GM19239 (cell line): ENCODE data around the gene TSC22D1.
"Not testable (repeated sequence)": the region's sequence is repeated elsewhere in the genome, so short reads cannot be mapped to it uniquely, and the experiment has no call there.

Source experiments
- DNase-seq: peaks from one replicate; pipeline ENCODE4 v3.0.0; 2011; ENCODE audit warnings: low spot score; ENCODE audit not compliant: insufficient read length
- FAIRE-seq: peaks from 2 replicates; lab custom pipeline; 2011; peaks lifted over from hg19 to GRCh38; lab: Jason Lieb, UNC

The TSC22D1 gene

DNA sequence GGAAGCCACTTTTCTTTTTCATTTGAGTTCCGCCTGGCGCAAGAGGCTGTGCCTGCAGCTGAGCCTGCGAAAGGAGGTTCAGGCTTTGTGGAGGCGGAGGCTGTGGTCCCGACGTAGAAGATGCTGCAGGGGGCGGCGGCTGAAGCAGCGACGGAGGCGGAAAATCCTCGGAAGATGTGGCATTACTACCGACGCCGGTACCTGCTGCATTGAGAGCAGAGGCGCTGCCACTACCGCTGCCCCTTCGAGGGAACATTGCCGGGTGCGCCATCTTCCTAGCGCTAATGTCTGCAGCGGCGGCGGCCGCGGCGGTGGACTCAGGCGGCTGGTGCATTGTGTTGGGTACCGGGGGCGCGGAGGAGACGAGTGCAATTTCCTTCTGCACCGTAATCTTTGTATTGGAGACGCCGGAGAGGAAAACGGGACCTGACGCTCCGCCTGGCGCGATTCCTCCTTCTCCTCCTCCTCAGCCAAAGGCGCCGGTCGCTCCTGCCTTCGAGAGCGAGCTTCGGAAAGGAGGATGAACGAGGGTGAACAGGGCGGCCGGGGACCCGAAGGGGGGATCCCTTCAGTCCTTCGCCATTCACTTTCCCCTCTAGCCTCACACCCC is at the start of gene TSC22D1:
Gene TSC22D1 (minus strand): TSS at position 590 of the 610 bp plus-strand sequence. CDS start 256 bp downstream, at position 334.
- FAIRE-seq (no peak), DNase-seq (no peak)

DNA sequence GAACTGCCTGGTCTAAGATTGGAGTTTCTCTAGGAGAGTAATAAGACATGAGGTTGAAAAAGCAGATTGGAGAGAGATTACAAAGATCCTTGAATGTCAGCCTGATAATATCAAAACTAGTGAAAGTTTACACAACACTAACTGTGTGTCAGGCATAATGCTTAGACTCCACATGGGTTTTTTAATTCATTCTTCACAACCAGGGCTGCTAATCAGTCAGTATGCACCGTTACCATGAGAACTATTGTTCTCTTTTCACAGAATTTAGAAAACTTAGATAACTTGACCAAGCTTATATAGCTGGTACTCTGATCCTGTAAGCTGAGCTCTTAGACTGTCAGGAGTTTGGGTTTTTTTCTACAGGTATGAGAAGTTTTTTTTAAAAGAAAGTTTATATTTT is 46.6 kb upstream of the TSC22D1 start:
- DNase-seq: no peak
- FAIRE-seq: no peak

GRCh38 chr13:44622261-44622660 is 46.1 kb upstream of the TSC22D1 start:
- FAIRE-seq (no peak), DNase-seq (no peak)

DNA sequence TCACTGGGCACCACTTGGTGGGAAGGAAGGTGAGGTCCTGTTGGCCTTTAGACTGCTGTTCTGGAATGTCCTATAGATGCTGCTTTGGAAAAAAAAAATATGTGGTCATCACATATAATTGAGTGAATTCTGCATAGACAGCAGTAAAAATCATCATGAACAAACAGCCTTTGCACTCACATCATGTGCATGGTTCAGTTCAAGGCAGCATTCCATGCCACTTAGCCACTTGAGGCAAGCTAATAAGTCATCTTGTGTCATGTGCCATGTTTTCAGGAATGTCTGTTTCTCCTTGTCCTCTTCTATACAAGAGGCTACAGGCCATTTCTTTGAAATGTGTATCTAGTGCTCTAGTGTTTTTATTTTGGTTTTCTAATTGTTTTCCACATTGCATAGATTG is 43.9 kb upstream of the TSC22D1 start:
- FAIRE-seq (no peak), DNase-seq (no peak)

DNA sequence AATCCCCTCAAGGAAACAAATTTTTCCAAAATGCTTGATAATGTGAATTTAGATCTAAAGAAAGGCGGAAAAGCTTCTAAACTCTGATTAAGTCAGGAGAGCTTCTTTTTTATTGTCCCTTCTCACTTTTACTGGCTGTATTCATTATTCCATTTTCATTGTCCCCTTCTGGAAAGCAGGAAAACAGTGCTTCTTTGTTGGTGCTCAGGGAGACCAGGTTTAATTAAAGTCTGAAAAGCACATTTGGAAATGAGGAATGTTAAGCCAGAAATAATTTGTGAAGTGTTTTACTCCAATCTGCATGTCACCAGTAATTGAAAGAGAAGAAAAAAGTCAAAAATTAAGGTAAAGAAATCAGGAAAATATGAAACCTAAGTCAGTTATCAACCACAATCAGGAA is 43.5 kb upstream of the TSC22D1 start:
- FAIRE-seq: no peak
- no peak for DNase-seq

DNA sequence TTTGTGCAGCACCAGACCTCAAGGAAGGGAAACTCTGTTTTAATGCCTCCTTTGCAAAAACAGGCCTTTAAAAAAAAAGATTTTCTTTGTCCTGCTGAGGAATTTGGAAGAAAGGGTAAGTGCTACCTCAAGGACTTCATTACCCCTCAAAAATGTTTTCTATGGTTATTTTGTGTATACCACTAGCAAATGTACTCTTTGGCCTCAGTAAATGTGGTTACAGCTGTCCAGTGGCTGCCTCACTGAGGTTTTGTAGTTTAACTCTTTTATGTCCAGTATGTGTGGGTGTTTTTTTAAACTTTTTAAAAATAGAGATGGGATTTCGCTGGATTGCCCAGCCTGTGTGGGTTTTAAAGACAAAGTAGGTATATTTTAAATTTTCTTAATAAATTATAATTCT is 42.2 kb upstream of the TSC22D1 start:
- FAIRE-seq (no peak), DNase-seq (no peak)

- no peak for DNase-seq
- FAIRE-seq: no peak
Measured at GRCh38 chr13:44617648-44618047, 41.5 kb upstream of the TSC22D1 start.

DNA sequence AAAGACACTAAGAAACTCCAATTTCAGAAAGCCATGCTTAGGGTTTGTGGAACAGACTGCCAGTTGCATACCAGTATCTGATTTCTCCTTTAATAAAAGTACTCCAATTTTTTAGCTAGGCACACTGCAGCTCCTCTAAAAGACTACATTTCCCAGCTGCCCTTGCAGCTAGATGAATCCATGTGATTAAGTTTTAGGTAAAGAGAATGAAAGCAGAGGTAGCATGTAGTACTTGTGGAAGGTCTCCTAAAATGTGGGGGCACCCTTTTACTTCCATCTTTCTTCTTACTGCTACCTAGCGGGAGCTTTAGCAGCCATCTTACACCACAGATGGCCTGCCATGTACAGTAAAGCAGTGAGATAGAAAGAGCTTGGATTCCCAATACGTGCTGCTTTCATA is 33.0 kb upstream of the TSC22D1 start:
- peak; percentile 11 for FAIRE-seq
- DNase-seq: no peak

DNA sequence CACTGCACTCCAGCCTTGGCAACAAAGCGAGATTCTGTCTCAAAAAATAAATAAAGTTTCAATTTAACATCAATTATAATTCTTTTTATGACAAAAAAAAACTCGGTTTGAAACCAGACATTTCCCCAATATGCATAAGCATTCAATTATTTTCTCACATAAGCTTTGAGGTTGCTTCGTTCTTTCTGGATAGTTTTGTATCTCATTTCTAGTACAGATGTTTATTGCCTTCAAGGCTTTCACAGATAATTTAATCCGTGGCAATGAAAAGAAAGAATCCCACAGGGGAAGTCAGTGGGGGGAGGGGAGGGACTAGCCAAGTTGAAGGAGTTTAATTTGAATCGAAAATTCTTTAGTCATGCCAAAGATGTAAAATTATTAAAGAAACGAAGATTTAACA is 29.6 kb upstream of the TSC22D1 start:
- DNase-seq (no peak), FAIRE-seq (no peak)

DNA sequence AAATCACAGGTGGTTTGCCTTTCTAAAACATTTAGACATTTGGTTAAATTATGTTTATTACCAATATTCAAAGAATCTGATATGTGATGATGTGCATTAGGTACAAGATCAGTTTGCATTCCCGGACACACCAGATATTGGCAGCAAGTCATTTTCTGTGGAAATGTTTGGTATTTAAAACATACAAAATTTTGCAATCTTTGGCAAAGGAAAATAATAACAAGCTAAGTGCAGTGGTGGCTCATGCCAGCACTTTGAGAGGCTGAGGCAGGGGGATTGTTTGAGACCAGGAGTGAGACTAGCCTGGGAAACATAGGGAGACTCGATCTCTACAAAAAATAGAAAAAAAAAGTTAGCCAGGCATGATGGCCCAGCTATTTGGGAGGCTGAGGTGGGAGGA is 29.1 kb upstream of the TSC22D1 start:
- FAIRE-seq: no peak
- DNase-seq: no peak

GRCh38 chr13:44601586-44601985 is 25.5 kb upstream of the TSC22D1 start:
- DNase-seq (no peak), FAIRE-seq (no peak)

- DNase-seq, FAIRE-seq: not testable (repeated sequence)
Measured at GRCh38 chr13:44593861-44594592, 17.9 kb upstream of the TSC22D1 start.

- no peak for DNase-seq
- no peak for FAIRE-seq
Measured at GRCh38 chr13:44592216-44592847, 16.2 kb upstream of the TSC22D1 start.

GRCh38 chr13:44591316-44591715 is 15.2 kb upstream of the TSC22D1 start:
- DNase-seq: no peak
- no peak for FAIRE-seq

GRCh38 chr13:44583137-44583536 is 7.0 kb upstream of the TSC22D1 start:
- FAIRE-seq: no peak

DNA sequence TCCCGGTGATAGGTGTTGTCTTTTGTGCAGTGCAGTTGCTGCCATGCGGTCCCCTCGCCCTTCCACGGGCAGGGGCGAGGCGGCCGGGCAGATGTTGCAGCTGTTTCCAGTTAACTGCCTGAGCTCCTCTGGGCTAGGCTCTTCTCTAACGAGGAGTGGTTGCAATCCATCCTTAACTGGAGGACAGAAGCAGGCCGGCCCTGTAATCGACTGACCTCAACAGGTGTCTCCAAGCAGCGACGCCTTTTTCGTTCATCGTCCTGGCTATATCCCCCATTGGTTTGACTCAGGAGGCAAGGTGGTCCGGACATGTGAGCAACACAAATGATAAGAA is 1.9 kb upstream of the TSC22D1 start:
- DNase-seq (no peak), FAIRE-seq (no peak)

More at GRCh38 chr13:44583137-44583536, 7.0 kb upstream of the TSC22D1 start:
- no peak for DNase-seq

DNA sequence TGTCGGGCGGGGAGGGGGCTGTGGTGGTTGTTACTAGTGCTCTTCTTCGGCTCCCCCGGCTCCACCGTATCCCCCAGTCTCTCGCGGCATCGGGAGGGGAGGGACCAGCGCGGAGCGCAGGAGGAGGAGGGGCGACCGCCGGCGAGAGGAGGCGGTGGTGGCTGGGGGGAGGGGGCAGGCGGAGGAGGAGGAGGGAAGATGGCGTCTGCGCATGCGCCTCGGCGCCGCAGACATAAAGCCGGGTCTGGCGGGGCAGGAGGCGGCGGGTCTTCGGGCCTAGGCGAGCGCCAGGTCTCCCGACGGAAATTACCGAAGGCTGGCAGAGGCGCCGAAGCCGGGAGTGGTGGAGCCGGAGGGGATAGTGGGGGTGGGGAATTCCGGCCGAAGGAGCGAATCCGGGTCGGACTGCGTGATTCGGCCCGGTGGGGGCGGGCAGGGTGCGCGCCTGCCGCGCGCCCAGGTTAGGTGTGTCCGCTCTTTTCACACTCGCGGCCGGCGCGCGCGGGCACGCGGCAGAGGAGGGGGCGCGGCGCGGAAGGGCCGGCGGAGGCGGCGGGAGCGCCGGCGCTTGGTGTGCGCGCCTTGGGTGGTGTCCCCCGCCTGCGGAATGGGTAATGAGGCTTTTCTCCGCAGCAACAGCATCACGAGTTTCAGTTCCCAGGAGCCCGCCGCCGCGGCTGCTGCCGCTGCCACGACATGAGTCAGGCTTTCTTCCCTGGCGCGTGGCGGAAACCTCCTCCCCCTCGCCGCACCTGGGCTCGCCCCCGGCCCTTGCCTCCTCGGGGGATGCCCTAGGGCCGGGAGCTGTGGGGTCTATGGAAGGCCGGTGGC is 1.3 kb upstream of the TSC22D1 start:
- DNase-seq (peak; percentile 89), FAIRE-seq (peak; percentile 68)

- peak; percentile 7 for DNase-seq
- no peak for FAIRE-seq
Measured at GRCh38 chr13:44576351-44577235, 463 bp upstream of the TSC22D1 start.

DNA sequence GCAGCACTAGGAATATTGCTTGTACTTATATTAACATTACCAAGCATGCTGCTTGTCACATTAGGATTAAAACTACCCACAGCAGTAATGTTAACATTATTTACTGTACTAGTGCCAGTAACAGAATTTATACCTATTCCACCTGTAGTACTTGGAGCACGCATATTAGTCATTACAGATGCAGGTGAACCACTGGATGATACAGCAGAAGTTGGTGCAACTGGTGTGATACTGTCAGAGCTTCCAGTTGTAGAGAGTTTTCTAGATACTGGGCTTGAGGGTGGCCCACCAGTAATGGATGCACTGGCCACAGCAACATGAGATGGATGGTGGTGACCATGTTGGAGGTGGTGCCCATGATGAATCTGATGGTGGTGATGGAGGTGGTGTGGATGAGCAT is 1.1 kb downstream of the TSC22D1 start:
- no peak for DNase-seq
- no peak for FAIRE-seq

- DNase-seq (no peak), FAIRE-seq (no peak)
Measured at GRCh38 chr13:44574466-44574855, 1.7 kb downstream of the TSC22D1 start.
